GM13977 (cell line): Measurements from ENCODE around the gene TAC3.
"Not testable (repeated sequence)": the region's sequence is repeated elsewhere in the genome, so short reads cannot be mapped to it uniquely, and the experiment has no call there.

ENCODE experiments used
- DNase-seq: peaks from one replicate; pipeline ENCODE4 v3.0.0; 2012; ENCODE audit warnings: low spot score
- in situ Hi-C: fragments of 300-500 bp; cut with MboI; formaldehyde crosslinking; loops from one replicate; pipeline ENCODE4 v1.12.0; 2022; ENCODE audit warnings: low sequenced_read_pairs, low pct_unique_long_range_greater_than_20kb, mixed read lengths, inconsistent platforms; ENCODE audit not compliant: unreplicated experiment
- TF ChIP-seq, protein P1 (sequence below): IDR thresholded peaks from 2 replicates; pipeline ENCODE4 v1.5.1; 2012; ENCODE audit warnings: mild to moderate bottlenecking, control low read depth; ENCODE audit not compliant: insufficient read depth; ENCODE audit errors: extremely low read depth, missing control alignments

TAC3 gene

DNA sequence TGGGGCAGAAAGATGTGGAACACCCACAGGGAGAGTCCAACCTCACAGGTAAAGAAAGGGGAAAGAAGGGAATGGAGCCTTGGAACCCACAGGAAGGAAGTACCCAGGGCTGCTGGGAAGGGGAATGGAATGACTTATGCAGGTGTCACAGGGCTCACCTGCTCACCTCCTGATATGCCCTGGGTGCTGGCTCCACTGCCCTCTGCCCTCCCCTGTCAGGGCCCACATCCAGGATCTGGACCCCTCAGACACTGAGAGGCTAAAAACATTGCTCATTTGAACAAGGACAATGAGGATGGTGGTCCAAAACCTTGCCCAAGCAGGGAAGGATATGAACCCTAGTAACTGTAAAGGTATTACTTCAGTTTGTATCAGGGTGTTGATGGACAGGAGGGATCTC, 29.3 kb downstream of the TAC3 start:
- peak; percentile 5 for DNase-seq
- TF ChIP-seq, protein P1, sequence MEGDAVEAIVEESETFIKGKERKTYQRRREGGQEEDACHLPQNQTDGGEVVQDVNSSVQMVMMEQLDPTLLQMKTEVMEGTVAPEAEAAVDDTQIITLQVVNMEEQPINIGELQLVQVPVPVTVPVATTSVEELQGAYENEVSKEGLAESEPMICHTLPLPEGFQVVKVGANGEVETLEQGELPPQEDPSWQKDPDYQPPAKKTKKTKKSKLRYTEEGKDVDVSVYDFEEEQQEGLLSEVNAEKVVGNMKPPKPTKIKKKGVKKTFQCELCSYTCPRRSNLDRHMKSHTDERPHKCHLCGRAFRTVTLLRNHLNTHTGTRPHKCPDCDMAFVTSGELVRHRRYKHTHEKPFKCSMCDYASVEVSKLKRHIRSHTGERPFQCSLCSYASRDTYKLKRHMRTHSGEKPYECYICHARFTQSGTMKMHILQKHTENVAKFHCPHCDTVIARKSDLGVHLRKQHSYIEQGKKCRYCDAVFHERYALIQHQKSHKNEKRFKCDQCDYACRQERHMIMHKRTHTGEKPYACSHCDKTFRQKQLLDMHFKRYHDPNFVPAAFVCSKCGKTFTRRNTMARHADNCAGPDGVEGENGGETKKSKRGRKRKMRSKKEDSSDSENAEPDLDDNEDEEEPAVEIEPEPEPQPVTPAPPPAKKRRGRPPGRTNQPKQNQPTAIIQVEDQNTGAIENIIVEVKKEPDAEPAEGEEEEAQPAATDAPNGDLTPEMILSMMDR = no peak
- in situ Hi-C loops = no loop called here

DNA sequence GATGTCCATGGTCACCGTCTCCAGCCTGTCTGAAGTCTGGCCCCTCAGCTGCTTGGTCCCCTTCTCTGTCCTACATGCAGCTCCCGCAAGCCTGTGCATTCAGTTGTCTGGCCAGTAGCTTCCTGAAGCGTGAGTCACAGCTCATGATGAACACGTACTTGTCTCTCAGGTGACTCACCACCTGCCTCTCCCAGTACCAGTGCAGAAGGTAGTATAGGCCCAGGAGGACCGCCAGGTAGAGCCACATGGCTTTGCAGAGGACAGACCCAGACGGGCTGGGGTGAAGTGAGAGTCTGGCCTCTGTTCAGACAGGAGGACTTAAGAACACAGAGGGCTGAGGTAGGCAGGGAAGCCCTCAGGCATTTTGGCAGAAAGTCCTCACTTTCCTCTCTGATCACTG, 30.6 kb downstream of the TAC3 start:
- in situ Hi-C loops, DNase-seq: not testable (repeated sequence)

DNA sequence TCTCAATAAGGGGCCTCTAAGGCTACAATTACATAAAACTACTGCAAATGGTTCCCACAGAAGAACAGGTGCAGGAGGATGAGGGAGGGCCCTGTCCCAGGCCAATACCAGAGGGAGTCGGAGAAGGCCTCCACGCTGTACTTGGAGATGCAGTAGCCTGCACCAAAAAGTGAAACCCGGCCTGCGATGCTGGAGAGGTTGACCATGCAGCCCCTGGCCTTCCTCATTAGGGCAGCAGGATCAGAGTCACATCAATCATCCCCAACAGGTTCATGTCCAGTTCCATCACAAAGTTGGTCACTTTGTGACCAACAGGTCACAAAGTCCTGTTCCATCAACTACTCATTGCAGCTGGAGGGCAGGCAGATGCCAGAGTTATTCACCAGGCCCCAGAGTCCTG, 32.9 kb downstream of the TAC3 start:
- no peak for DNase-seq
- in situ Hi-C loops = no loop called here

DNA sequence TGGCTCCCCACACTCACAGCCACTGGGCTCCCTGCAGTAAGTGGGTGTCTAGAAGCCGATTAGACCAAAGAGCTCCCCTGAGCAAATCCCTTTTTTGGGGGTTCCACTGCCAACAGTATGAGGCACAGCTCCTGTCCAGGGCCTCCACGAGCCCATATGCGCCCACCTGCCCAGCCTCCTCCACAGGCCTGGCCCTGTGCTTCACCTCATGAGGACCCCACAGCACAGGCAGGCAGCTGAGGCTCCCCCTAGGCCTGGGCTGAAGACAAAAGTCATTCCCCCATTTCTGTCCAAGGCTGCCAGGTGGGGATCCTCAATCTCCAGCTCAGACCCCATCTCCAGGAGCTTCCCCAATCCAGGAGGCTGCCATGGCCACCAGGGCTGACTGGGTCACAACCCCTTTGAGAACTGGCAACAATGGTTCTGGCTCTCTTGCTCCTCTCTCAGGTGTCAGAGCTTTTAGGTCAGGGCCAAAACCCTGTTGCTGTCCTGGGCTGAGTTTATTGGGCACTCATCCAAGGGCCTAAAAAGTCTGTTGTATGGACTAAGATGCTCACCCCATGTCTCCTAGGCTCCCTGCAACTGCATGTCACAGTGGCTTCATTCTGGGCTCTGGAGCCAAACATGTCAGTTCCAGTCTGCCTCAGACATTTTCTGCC, 33.6 kb downstream of the TAC3 start:
- in situ Hi-C loops, DNase-seq: not testable (repeated sequence)

More for the DNA sequence above, 32.9 kb downstream of the TAC3 start:
- TF ChIP-seq, protein P1 = no peak

DNA sequence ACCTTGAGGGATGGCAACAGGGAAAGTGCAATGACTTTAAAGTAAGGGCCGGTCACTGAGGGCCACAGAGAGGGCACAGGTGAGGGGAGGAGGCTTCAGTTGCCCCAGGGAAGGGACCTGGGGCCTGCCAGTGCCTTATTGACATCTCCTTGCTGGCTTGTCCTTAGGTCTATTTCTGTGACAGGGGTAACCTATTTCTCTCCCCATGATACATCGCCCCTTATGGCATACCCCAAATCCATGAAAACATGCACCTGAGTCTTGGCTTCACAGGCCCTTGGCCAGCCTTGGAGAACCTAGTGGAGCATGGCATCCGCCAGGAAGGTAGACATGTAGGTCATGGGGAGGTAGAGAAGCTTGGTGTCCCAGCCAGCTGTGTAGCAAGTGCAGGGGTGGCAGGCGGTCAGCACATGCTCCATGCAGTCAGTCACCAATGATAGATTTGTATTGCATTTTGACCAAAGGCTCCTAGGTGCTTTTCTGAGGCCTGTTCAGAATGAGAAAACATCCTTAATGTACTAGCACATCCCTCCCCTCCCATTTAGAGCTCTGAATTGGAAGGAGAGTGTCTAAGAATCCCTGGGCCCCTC, 35.3 kb downstream of the TAC3 start:
- DNase-seq = no peak
- in situ Hi-C loops = no loop called here
- TF ChIP-seq, protein P1 = no peak

DNA sequence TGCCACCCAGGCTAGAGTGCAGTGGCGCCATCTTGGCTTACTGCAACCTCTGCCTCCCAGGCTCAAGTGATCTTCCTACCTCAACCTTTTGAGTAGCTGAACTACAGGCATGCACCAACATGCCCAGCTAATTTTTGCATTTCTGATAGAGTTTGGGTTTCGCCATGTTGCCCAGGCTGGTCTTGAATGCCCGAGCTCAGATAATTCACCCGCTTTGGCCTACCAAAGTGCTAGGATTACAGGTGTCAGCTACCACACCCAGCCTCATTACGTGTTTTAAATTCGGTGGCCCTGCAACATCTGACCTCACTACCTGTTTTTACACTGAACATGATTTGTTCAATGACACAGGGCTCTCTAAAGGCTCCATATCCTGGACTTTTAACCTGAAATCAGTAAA, 36.1 kb downstream of the TAC3 start:
- DNase-seq = no peak
- in situ Hi-C loops = no loop called here
- TF ChIP-seq, protein P1 = no peak

DNA sequence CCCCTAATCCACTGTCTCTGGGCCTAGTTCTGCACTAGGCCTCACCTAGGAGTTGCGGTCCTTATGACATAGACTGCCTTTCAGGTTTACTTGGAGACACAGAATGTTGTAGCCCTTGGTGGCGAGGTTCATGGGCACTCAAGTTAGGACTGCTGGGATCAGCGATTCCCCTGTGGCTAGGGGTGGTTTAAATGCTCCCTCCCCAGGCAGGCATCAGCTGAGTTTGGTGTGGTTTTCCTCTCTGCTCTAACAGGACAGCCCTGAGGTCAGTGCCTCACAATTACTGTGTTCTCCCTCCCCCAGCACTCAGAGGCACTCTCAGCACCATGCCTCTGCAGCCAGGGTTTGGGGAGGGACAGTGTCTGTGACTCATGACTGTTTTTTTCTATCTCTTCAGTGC, 36.7 kb downstream of the TAC3 start:
- TF ChIP-seq, protein P1 = no peak
- in situ Hi-C loops = no loop called here
- DNase-seq = no peak
